Suppressor macrophage (primary cell): ENCODE results near the gene PKIB.

Source experiments
- DNase-seq, 4 experiments: peaks; one replicate each; pipeline ENCODE4 v3.0.0-alpha.2; 2020 to 2022

PKIB gene

DNA sequence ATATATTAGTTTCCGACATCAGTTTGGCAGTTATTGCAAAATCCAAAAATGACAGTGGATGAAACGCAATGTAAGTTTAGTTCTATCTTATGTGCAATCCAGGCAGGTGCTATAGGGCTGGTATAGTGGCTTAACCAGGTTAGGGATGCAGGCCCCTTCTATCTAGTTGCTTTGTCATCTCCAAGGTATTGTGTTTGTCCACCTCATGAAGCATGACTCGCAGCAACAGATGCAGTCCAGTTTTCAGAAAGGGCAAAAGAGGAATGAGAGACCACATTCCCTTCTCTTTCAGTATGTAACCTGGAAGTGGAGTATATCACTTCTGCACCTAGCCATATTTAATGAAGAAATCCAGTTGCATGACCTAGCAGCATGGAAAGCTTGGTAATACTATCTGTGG, 59.7 kb downstream of the PKIB start:
- DNase-seq: no peak

DNA sequence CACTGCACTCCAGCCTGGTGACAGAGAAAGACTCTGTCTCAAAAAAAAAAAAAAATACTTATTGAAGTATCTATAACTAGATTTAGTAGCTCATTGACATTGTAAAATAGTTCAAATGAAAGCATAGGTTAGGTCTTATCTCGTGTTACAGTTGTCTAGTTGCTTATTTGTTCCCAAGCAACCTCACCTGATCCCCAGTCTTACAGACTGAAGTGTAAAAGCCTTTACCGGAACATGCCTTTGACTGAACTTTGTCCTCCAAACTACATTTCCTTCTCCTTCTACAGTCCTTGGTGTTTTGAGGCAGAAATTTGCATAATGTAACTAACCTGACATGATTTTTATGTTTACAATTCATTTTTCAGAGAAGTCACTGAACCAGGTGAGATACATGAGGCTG, 61.0 kb downstream of the PKIB start:
- DNase-seq: no peak

DNA sequence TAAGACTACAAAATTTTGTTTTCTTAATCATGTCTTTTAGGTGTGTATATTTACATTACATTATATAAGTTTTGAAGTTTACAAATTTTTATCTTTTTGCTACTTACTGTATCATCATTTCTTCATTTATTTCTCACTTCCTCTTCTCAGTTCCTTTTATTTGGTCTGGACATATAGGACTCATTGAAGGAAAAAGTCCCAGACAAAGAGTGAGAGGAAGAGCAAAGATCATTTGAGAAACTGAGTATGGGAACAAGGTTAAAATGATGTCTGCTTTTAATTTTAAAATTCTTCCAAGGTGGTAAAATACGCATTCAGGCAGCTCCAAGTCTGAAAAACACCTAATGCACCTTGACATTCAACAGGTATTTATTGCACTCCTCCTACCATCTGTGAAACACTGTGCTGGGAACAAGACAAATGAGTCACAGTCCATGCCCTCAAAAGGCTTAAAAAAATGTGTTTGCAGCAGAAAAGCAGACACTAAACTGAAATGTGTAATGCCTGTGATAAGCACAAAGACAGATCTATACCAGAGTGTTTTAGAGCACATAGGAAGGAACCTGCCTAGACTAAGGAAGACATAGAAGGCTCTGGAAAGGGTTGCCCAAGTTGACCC, 63.2 kb downstream of the PKIB start:
- peak in 3 of 4 experiments; percentile 3 to 62 (median 62) for DNase-seq

DNA sequence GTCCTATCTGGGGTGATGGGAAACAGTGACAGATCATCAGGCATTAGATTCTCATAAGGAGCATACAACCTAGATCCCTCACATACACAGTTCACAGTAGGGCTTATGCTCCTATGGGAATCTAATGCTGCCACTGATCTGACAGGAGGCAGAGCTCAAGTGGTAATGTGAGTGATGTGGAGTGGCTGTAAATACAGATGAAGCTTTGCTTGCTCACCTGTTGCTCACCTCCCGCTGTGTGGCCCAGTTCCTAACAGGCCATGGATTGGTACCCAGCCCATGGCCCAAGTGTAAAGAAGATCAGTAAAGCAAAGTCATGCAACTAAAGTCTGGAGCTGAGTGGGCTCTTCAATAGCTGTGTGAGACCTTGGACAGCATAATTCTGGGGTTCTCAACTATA, 65.9 kb downstream of the PKIB start:
- no peak for DNase-seq

DNA sequence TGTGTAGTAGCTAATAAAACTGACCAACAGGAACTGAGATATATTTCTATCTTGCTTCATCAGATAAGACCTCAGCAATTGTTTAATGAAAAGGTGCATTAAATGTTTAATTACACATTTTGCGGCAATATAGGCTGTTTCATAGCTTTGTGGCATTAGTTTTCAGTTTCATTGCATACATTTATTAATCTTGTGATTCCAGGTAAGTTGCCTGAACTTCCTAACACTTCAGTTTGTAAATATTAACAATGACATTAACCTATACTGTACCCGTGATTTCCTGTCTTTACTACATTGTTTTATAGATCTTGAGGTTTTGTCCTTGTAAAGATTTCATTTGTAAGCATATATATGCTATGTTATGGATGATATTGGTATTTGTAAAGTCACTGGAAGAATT, 66.5 kb downstream of the PKIB start:
- DNase-seq: no peak

DNA sequence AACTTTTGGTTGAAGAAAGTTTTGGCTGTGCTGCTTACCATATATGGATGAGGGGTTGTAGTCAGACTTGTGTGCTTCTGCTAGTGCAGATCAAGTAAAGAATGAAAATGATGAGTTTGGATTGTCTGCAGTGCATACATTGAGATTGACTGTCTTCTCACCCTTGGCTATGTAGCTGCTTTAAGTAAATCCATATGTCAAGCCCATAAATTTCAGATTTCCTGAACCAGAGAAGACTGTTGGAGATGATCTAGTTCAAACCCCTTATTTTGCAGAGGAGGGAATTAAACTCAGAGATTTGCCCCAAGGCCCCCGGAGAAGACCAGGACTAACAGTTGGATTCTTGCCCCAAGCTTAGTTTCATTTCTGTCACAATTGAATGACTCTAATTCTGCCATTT, 67.2 kb downstream of the PKIB start:
- no peak for DNase-seq

DNA sequence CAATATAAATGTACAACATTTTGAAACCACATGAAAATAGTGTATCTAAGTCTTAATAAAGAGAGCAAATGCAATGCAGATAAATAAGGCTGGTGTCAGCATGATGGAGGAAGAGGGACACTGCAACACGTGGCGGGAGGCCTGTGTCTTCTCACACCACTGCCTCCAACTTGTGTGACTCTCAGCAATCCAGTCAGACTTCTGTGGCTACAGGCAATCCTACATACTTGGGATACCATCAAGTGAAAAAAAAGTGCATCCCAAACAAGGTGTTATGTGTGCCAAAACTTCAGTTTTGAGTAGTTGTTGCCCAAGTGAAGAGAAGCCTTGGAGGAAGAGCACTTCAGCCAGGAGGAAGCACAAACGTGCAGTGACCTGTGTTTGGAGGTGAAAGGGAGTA, 68.6 kb downstream of the PKIB start:
- no peak for DNase-seq

DNA sequence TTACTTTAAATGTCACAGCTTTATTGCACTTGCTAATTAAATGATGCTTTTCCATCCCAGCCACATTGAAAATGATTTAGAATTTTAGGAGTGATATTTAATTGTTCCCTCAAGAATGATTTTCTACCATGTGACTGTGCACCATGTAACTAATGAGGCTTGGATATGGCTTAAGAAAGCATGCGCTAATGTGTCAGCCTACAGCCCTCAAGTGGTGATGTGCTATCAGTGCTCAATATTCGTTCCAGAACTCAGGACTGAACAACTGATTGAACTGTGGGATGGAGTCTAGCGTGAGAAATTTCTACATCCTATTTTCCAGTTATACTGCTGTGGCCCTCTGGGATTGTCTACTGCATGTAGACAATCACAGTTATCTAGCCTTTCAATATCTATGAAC, 71.5 kb downstream of the PKIB start:
- no peak for DNase-seq

DNA sequence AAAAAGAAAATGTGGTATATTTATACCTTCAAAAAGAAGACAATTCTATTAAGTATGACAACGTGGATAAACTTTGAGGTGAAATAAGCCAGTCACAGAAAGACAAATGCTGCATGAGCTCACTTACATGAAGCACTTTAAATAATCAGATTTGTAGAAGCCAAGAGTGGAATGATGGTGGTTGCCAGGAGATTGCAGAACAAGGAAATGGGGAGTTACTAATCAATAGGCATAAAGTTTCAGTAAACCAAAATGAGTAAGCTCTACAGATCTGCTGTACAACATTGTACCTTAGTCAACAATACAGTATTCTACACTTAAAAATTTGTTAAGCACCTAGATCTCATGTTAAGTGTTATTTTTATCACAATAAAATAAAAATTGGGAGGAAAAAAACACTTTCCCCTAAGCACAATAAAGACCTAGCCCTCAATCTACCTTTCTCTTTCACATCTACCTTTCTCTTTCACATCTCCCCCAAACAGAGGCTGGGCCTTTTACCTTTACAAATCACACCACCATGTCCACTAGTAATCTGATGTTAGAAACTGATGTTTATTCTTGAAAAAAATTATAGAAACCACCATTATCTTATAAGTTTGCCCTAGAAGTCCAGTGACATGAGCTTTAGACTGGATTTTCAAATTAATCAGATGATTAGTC, 73.9 kb downstream of the PKIB start:
- DNase-seq: no peak

DNA sequence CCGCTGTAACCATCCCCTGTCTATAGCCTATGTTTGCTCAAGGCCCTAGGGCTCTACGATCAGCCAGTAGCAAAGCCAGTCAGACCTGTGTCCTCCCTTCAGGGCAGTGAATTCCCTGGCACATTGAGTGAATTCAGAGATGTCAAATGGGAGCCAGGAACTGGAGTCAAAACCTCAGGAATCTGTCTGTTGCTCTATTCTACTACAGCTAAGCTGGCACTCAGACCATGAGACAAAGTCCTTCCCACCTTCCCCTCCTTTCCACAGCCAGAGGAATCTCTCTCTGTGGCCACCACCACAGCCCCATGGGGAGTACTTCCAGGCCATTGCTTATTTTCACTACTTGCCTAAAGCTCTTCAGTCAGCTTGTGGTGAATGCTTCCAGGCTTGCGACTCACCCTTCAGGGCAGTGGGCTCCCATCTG, 82.0 kb downstream of the PKIB start:
- no peak for DNase-seq

DNA sequence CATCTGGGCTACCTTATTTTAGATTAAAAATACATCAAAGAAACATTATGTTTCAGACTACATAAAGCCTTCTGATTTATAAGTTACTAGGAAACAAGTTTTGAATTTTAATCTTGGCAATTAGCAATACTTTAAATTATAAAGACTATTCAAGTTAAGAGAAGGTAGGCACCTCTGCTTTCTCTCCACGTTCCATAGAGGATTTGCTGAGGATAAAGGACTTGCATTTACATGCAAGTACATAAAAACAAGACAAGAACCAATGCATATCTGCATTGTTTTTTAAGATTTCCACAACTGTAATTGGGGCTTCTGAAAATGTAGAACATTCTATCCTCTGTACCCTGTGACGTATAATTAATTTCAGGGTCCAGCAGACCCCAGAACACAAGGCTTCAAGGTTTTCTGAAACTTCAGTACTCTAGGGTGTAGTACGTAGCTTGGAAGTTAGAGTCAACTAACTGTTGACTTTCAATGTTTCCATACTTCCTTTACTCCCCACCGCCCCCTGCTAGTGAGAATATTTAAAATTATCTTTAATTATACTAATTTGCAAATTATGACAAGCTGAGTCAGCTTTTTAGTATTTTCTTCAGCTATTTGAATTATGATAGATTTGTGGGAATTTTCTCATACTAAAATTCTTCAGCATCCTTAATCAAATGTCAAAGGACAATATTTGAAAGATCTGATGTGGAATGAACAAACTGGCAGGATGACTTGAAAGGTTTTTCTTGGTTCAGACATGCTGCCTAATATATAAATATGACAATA, 82.8 kb downstream of the PKIB start:
- no peak for DNase-seq

DNA sequence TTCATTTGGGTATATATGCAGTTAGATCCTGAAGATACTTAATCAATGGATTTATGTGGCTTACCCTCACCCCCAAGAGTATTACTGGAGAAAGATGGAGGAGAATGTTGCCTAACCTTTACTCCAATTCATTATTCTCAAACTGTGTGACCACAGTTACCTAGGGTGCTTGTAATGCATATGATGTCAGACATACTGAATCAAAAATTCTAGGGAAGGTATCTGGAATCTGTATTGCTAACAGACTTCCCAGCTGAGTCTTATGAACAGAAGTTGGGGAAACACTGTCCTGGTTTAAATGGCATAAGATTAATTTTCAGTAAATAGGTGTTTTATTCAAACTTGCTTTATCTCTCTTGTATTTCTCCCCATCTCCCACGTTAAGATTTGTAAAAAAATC, 83.9 kb downstream of the PKIB start:
- no peak for DNase-seq

DNA sequence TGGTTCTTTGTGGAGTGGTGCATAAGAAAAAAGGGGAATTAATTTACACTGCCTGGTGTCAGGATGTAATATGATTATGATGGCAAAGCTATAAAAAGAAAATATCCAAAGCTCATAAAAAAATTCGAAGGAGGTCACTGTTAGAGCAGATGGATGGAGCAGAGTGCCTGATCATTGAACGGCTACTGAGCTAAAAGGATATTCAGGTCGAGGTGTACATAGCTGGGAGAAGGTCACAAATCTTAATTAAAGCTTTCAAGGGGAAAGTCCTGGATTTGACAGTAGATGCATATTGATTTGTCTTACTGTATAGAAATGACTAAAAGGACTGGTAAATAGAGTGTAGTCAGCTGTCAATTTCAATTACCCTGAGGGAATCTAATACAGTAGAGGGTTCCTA, 84.4 kb downstream of the PKIB start:
- no peak for DNase-seq

DNA sequence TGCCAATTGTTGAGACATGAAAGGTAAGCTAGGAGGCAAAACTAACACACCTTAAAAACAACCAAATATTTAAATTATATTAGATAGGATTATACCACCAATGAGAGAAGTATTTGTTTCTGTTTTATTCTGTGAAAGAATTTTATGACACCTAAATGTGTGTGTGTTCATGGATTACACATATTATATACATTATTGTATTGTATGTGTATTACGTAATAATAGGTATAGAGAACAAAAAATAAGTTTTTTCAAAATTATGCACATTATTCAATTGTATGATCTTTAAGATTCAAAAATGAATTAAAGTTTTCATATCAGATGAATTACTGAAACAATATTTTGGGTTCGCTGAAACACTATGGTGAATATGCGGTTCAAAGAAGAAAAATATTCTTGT, 85.0 kb downstream of the PKIB start:
- no peak for DNase-seq

DNA sequence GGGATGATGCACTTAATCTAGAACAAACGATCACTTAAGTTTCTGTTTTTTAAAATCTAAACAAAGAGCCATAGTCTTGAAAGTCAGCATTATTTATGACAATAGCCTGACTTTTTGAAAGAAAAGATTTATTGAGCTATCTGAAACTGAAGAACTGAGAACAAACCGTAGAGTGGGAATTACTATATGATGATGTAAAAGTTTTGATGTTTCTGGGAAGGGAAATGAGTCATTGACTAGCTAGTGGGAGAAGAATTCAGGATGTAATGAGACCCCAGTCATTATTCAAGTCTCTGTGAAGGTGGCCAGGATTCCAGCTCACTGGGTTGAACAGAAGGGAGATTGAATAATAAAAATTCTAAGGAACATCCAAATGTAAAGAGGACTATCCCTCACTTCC, 85.9 kb downstream of the PKIB start:
- DNase-seq: no peak

DNA sequence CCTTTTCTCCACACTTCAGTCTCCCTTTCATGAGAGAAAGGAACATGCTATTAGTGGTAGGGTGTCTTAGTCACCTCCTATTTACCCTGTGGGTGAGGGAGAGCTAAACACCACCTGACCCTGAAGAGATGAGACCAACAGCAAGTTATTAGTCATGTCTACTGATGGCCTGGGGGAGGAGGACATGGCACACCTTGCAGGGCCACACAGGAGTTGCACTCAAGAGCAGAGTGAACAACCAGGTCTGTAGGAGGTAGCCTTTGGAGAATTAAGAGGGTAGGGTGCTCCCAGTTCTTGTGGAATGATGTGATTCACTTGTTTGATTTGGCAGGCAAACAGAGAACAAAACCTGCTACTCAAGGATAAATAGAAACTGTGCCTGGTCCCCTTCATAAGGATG, 86.6 kb downstream of the PKIB start:
- DNase-seq: no peak

DNA sequence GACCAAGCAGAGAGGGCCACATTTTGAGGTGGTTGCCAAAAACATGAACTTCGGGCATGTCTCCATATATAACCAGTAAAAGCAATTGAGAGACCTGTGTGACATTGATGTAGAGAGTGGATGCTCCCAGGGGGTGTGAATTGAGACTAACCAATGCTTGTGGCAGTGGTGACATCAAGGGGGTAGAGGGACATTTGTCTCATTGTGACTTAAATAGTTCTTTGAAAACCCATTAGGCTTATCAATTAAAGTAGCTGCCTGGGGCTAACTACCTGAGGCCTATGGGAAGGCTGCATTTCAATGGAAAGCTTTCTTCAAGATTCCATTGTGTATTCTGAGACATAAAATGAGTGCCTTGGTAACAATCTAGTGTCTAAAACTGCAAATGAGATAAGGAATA, 87.3 kb downstream of the PKIB start:
- DNase-seq: no peak

DNA sequence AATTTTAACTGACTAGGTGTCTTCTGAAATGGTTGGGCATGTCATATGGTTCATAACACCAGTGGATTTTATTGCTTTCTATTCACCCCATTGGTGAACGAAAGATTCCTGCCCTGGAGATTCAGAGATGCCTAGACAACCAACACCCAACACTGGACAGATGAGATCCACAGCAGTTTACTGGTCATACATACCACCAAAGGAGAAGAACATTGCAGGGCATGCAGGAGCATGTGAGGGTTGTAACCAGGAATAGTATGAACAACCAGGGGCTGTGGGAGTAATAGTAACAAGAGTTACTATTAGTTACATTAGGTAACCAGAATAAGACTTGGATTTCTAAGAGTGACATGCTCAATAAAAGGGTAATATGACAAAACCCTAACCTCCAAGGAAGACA, 91.5 kb downstream of the PKIB start:
- no peak for DNase-seq

DNA sequence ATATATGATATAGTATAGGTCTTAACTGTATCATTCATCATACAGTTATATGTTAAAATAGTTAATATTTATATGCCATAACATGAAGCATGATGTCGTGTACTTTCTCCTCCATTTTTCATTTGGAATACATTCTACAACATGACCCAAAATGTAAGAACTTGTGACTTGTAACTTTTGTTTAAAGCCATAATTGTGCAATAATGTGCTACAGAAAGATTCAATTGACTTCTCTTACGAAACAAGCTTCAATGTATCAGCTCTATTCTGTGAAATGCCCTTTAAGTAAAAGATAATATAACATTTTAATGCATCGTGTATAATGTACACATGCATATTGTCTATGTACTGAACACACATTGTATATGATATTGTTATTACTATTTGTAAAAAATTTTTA, 92.6 kb downstream of the PKIB start:
- DNase-seq: peak in 2 of 4 experiments; percentile 35 to 67

DNA sequence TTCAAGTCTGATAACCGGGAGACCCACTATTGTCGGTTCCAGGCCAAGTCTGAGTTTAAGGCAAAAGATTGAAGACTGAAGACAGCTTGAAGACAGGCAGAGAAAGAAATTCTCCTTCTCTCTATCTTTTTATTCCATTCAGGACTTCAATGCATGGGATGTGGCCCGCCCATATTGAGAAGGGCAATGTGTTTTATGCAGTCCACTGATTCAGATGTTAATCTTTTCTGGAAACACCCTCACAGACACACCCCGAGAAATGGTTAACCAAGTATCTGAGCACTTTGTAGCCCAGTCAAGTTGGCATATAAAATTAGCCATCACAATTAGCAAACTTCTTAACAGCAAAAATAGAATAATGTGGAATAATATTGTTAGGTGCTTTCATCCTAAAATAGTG, 93.9 kb downstream of the PKIB start:
- no peak for DNase-seq

DNA sequence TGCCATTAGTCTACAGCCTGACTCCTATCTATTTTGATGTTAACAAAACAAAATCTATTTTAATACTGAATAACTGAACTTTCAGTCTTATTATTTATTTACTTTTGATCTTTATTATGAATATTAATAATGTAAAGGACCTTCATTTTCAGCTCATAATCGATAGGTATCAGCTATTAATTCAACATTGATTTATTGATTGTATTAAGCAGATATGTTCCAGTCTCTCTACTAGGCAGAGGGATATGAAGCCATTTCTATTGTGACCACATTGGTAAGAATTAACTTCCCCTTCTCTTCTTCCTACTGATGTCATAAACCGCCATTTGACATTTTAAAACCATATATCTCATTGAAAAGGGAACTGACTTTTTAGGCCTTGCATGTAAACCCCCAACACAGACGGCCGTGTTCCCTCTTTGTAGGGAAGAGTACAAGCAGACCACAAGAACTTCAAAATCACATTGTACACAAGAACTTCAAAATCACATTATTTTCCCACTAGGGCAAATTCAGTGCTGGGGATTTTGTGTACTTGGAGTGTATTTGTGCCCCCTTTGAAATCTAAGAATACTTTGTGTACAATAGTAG, 99.8 kb downstream of the PKIB start:
- DNase-seq: peak; percentile 80 to 96 (median 87)

DNA sequence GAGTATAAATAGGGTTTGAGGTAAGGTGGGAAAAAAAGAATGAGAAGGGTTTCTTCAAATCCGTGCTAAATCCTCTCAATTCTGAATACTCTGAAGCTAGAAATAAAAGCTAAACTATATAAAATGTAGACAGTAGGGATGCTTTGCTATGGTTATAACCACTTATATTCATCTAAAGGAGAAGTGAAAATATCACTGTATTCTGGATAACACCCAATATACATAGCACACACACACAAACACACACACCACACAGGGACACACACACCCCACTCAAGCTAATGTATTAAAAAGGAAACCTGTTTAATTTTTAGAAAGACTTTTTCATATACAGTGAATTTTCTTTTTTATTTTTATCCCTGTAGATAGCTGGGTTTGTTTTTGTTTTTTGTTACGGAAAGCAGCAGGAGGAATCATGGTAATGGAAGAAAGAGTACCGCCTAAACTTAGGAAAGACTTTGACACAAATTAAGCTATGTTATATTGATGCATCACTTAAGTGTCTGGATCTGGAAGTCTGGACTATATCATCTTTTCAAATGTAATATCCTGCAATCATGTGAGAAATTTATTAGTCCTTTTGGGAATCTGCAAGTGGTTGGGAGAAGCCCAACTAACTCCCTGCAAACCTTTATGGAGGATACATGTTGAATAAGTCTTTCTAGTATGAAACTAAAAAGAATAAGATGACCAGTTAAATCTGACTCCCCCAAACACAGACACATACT, 100.9 kb downstream of the PKIB start:
- no peak for DNase-seq

DNA sequence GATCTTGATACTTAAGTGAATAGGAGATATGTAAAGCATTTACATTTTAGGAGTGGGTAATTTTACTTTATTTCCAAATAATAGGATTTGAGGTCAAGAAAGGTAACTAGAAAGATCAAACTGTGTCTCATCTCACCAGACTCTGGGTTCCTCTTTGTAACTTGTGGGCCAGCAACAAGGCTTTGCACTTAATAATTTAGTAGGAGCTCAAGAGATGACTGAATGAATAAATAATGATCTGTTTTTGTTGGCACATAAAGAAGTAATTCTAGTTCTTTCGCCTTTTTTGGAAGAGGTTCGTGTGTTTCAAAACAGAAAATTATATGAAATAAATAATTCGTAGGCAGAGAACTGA, 101.9 kb downstream of the PKIB start:
- peak in 2 of 4 experiments; percentile 39 to 50 for DNase-seq
